SK-N-MC (cell line): ENCODE results near the gene LARP1B.
"Not testable (repeated sequence)": the region's sequence is repeated elsewhere in the genome, so short reads cannot be mapped to it uniquely, and the experiment has no call there.

Source experiments
- DNase-seq: peaks from one replicate; pipeline ENCODE4 v3.0.0-alpha.2; 2011; ENCODE audit warnings: low read depth, low spot score
- H3K27ac ChIP-seq: fragments of 200-600 bp; sonication (generic); 2 replicates; pipeline ENCODE4 v1.5.1; 2016; ENCODE audit warnings: mixed run types
- H3K36me3 ChIP-seq: fragments of 200-600 bp; sonication (generic); 2 replicates; pipeline ENCODE4 v1.6.1; 2017; ENCODE audit warnings: antibody characterized with exemption, low read length, mixed read lengths; ENCODE audit not compliant: insufficient read depth
- H3K4me3 ChIP-seq: fragments of 200-600 bp; sonication (generic); 2 replicates; pipeline ENCODE4 v1.5.1; 2016
- H3K9ac ChIP-seq: fragments of 200-600 bp; sonication (generic); 2 replicates; pipeline ENCODE4 v1.8.0; 2017; ENCODE audit warnings: mixed run types, mixed read lengths; ENCODE audit not compliant: insufficient read length
- H3K9me3 ChIP-seq: fragments of 200-600 bp; sonication (generic); 2 replicates; pipeline ENCODE4 v1.6.1; 2017; ENCODE audit warnings: low read depth, mild to moderate bottlenecking, antibody characterized with exemption, low read length, moderate library complexity, mixed read lengths
- EZH2 ChIP-seq: fragments of 200-600 bp; sonication (generic); IDR thresholded peaks from one replicate; pipeline ENCODE4 v1.6.1; 2017; ENCODE audit warnings: antibody characterized with exemption
- FOXP2 ChIP-seq: optimal IDR thresholded peaks from 2 replicates; pipeline ENCODE3; 2011; ENCODE audit warnings: mild to moderate bottlenecking, moderate library complexity; ENCODE audit not compliant: insufficient read depth; ENCODE audit errors: extremely low read length, control extremely low read depth
- POLR2AphosphoS5 ChIP-seq: IDR thresholded peaks from 2 replicates; pipeline ENCODE4 v1.6.1; 2012; ENCODE audit warnings: mild to moderate bottlenecking, low read depth, low read length, borderline replicate concordance

The LARP1B gene

GRCh38 chr4:128056396-128056795, 4.7 kb upstream of the LARP1B start:
- no peak overlapping the region for H3K4me3 ChIP-seq
- TF ChIP-seq EZH2 (no peak), POLR2AphosphoS5 (no peak), FOXP2 (no peak)
- no peaks in the 10 kb centered on the region for H3K36me3 ChIP-seq
- no peak overlapping the region for H3K27ac ChIP-seq
- H3K9me3 ChIP-seq: no peaks in the 10 kb centered on the region
- no peak for DNase-seq
- no peak overlapping the region for H3K9ac ChIP-seq

DNA sequence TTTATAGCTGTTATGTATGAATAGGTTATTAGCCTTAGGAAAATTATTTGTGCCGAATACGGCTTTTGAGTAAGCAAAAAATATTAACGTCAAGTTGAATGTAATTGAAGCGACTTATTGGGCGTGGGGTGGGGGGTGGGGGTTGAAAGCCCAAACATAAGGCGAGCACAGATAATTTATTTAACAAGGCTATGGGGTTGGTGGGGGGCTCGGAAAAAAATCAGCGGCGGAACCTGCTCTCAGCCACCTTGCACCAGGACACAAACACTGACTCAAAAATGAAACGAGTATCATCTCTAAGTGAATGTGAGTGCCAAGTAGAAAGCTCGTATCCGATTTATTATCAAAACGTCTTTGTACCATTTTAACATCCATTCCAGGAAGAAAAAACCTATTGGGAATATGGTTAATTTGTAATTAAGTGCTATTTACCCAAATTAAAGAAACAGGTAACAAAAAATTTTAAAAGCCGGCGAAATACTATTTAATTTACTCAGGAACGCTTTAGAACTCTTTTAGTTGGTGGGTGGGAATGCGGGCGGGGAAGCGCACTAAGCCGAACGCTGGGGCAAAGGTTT, 902 bp upstream of the LARP1B start:
- Histone ChIP-seq H3K27ac (no peak overlapping the region; the same call in 1 of the 2 replicates), H3K9ac (peak overlapping the region; percentile 96), H3K9me3 (no peaks in the 10 kb centered on the region), H3K4me3 (peak overlapping the region; percentile 92), H3K36me3 (no peaks in the 10 kb centered on the region)
- DNase-seq: no peak
- no peak for TF ChIP-seq EZH2
- TF ChIP-seq POLR2AphosphoS5: no peak
- no peak for TF ChIP-seq FOXP2

DNA sequence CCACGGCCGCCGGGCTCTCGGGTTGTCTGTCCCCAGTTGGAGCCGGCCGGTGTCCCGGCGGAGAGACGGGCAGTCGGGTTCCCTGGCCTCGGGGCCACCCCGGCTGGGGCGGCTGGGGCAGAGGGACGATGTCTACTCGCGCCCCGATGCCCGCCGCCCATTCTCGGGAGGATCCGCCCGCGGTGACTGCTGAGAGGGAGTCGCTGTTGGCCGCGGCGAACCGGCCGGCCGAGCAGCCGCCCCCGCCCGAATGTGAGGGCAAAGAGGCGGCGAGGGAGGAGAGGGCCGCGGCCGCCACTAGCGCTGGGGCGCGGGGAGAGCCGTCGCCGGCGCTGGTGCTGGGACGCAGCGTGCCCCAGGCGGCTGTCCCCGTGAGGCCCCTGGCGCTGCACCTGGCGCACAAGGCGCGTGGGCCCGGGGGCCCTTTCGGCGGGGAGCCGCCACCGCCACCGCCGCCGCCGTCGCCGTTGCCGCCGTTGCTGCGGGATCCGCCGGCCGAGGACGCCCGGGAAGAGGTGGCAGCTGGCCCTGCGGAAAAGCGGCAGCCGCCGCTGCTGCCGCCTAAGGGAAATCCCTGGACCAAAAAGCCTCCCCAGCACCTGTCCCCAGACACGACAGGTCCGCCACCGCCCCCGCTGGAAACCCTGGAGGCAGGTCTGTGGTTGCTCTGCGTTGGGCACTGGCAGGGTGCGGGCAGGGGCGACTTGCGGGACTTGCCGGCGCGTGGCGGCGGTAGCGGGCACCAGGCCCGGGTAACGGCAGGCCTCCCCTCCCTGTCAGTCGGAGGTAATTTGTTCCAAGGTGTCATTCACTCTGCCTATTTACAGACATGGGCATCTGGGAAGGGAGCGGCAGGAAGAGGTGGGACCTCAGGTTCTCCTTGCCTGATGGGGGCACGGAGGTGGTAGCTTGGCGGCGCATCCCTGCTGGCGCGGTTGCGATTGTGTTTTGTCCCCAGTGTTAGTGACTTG, 739 bp downstream of the LARP1B start:
- DNase-seq: no peak
- TF ChIP-seq EZH2 (no peak), POLR2AphosphoS5 (no peak), FOXP2 (no peak)
- H3K27ac ChIP-seq: no peak overlapping the region

GRCh38 chr4:128066453-128066820, 5.3 kb downstream of the LARP1B start:
- H3K9me3 ChIP-seq, H3K36me3 ChIP-seq, H3K9ac ChIP-seq, DNase-seq, H3K4me3 ChIP-seq, H3K27ac ChIP-seq: not testable (repeated sequence)

More for the DNA sequence above, 739 bp downstream of the LARP1B start:
- Histone ChIP-seq H3K36me3 (no peaks in the 10 kb centered on the region), H3K4me3 (peak overlapping the region; percentile 92), H3K9me3 (no peaks in the 10 kb centered on the region), H3K9ac (peak overlapping the region; percentile 96)

DNA sequence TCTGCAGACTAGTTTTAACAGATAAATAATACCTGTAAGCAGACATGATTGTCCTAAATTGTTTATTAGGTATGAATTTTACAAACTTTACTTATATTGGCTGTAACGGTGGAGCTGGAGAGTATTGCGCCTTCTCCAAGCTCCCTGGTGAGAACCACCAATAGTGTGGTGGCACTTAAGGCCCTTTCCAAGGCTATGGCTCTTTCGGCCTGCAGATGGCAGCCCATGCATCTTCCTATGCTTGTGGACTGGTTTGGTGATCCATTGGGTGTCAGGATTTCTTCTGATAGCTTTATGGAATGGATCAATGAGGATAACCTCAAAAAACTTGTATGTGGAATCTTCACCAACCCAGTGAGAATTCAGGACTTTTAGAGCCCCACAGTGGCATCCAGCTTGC, 7.8 kb downstream of the LARP1B start:
- Histone ChIP-seq H3K9me3 (no peaks in the 10 kb centered on the region), H3K4me3 (no peak overlapping the region), H3K27ac (no peak overlapping the region), H3K36me3 (no peaks in the 10 kb centered on the region), H3K9ac (no peak overlapping the region)
- no peak for TF ChIP-seq POLR2AphosphoS5
- TF ChIP-seq FOXP2: no peak
- DNase-seq: no peak

DNA sequence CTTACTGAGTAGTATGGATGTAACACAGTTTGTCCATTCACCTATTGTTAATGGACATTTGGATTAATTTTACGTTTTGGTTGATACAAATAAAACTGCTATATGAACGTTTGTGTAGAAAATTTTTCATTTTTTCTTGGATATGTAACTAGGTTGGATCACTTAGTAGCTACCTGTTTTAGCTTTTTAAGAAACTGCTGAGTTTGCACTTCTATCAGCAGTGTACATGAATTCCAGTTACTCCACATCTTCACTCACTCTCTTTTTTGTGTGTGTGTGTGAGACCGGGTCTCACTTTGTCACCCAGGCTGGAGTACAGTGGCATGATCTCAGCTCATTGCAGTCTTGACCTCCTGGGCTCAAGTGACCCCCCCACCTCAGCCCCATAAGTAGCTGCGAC, 15.4 kb downstream of the LARP1B start:
- Histone ChIP-seq H3K9ac (no peak overlapping the region), H3K36me3 (peaks cover 15% of the 10 kb centered on the region), H3K9me3 (no peaks in the 10 kb centered on the region), H3K4me3 (no peak overlapping the region), H3K27ac (no peak overlapping the region)
- TF ChIP-seq POLR2AphosphoS5: no peak
- TF ChIP-seq EZH2: no peak
- TF ChIP-seq FOXP2: no peak
- no peak for DNase-seq

DNA sequence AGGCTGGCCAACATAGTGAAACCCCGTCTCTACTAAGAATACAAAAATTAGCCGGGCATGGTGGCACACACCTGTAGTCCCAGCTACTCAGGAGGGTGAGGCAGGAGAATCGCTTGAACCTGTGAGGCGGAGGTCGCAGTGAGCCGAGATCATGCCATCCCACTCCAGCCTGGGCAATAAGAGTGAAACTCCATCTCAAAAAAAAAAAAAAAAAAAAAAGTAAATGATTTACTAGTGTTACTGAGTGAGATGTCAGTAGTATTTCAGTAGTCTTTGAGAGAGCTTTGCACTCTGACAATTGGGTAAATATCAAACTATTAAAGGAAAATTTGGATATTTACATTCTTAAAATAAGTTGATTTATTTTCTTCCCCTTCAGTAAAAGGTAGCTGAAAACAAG, 34.2 kb downstream of the LARP1B start:
- DNase-seq, H3K4me3 ChIP-seq, H3K9ac ChIP-seq, H3K27ac ChIP-seq, H3K9me3 ChIP-seq: not testable (repeated sequence)
- peaks cover 14% of the 10 kb centered on the region for H3K36me3 ChIP-seq

- no peak overlapping the region for H3K27ac ChIP-seq
Measured at GRCh38 chr4:128107766-128108165, 46.7 kb downstream of the LARP1B start.

GRCh38 chr4:128123036-128123435, 61.9 kb downstream of the LARP1B start:
- TF ChIP-seq FOXP2 (no peak), POLR2AphosphoS5 (no peak), EZH2 (no peak)
- DNase-seq: peak; percentile 71

More at GRCh38 chr4:128107766-128108165, 46.7 kb downstream of the LARP1B start:
- Histone ChIP-seq H3K36me3 (peaks cover 9% of the 10 kb centered on the region), H3K4me3 (no peak overlapping the region), H3K9me3 (no peaks in the 10 kb centered on the region), H3K9ac (no peak overlapping the region)
- DNase-seq: no peak
- TF ChIP-seq POLR2AphosphoS5: no peak
- no peak for TF ChIP-seq FOXP2
- no peak for TF ChIP-seq EZH2

More at GRCh38 chr4:128123036-128123435, 61.9 kb downstream of the LARP1B start:
- H3K36me3 ChIP-seq: peaks cover 11% of the 10 kb centered on the region
- no peak overlapping the region for H3K27ac ChIP-seq
- H3K4me3 ChIP-seq: no peak overlapping the region
- no peaks in the 10 kb centered on the region for H3K9me3 ChIP-seq
- H3K9ac ChIP-seq: no peak overlapping the region
